PC-3 (cell line): ENCODE measurements around the gene APOD. TPM values are rescaled to one million over a fixed set of nuclear protein-coding genes. Genes with fewer than 3 reads are reported as not detected.
A peak's percentile ranks its signal among the peaks of the same experiment; 100 is the strongest.

ENCODE experiments used
- ATAC-seq: fragments of 200-7000 bp; cut with Tn5 transposase; 2 replicates; pipeline ENCODE4 v1.9.1; 2020; ENCODE audit warnings: mild to moderate bottlenecking, moderate library complexity
- BruUV-seq: library from RNA; stranded (reverse); fragments of 400-500 nt; replicated peaks from 2 replicates; lab custom pipeline; 2021; lab: Mats Ljungman, UMichigan
- CTCF ChIA-PET: fragments of 300-600 bp; sonication (Branson Sonifier 250); formaldehyde crosslinking; loops from one replicate; lab custom pipeline; 2022; ENCODE audit warnings: antibody characterized with exemption; lab: Charles Lee
- POLR2A ChIA-PET: fragments of 300-600 bp; sonication (Branson Sonifier 250); formaldehyde crosslinking; loops from one replicate; lab custom pipeline; 2022; ENCODE audit warnings: antibody characterized with exemption; ENCODE audit not compliant: unreplicated experiment; lab: Charles Lee
- DNase-seq: peaks from one replicate; pipeline ENCODE4 v3.0.0-alpha.2; 2015
- H2AFZ ChIP-seq: fragments of 300-600 bp; sonication (generic); 2 replicates; pipeline ENCODE4 v1.6.0; 2016; ENCODE audit warnings: antibody characterized with exemption, low read length
- H3F3A ChIP-seq: fragments of 300-600 bp; sonication (generic); one replicate; pipeline ENCODE4 v1.6.0; 2017; ENCODE audit warnings: antibody characterized with exemption, low read length, control low read depth, mild to moderate bottlenecking; ENCODE audit not compliant: unreplicated experiment
- H3K27ac ChIP-seq: fragments of 300-600 bp; sonication (generic); 2 replicates; pipeline ENCODE4 v1.5.1; 2016; ENCODE audit warnings: mild to moderate bottlenecking, low read length
- H3K27me3 ChIP-seq: fragments of 300-600 bp; sonication (generic); 2 replicates; pipeline ENCODE4 v1.6.1; 2016; ENCODE audit warnings: low read length, mixed read lengths
- H3K36me3 ChIP-seq: fragments of 300-600 bp; sonication (generic); 2 replicates; pipeline ENCODE4 v1.6.1; 2016; ENCODE audit warnings: low read depth, mixed run types, low read length, mixed read lengths
- H3K4me1 ChIP-seq: fragments of 300-600 bp; sonication (generic); 2 replicates; pipeline ENCODE4 v1.5.1; 2016; ENCODE audit warnings: low read length; ENCODE audit not compliant: insufficient read depth
- H3K4me2 ChIP-seq: fragments of 300-600 bp; sonication (generic); 2 replicates; pipeline ENCODE4 v1.6.0; 2016; ENCODE audit warnings: low read length
- H3K4me3 ChIP-seq: fragments of 300-600 bp; sonication (generic); 2 replicates; pipeline ENCODE4 v1.5.1; 2016; ENCODE audit warnings: mild to moderate bottlenecking, low read length, mixed read lengths
- H3K79me2 ChIP-seq: fragments of 300-600 bp; sonication (generic); 2 replicates; pipeline ENCODE4 v1.6.1; 2017; ENCODE audit warnings: low read length, mixed read lengths
- H3K9ac ChIP-seq: fragments of 300-600 bp; sonication (generic); 2 replicates; pipeline ENCODE4 v1.6.0; 2016; ENCODE audit warnings: mild to moderate bottlenecking, low read length
- H3K9me2 ChIP-seq: fragments of 300-600 bp; sonication (generic); replicated peaks from 2 replicates; pipeline ENCODE4 v1.6.1; 2016; ENCODE audit warnings: mixed run types, low read length, mixed read lengths
- H3K9me3 ChIP-seq: fragments of 300-600 bp; sonication (generic); 2 replicates; pipeline ENCODE4 v1.6.1; 2016; ENCODE audit warnings: low read length, mixed read lengths
- H4K20me1 ChIP-seq: fragments of 300-600 bp; sonication (generic); 2 replicates; pipeline ENCODE4 v1.6.1; 2016; ENCODE audit warnings: low read length, mixed read lengths
- EZH2 ChIP-seq: fragments of 300-600 bp; sonication (generic); IDR thresholded peaks from one replicate; pipeline ENCODE4 v1.6.1; 2017; ENCODE audit warnings: antibody characterized with exemption, mild to moderate bottlenecking, low read length; ENCODE audit not compliant: unreplicated experiment
- EZH2phosphoT487 ChIP-seq: fragments of 300-600 bp; sonication (generic); IDR thresholded peaks from 2 replicates; pipeline ENCODE4 v1.6.1; 2018; ENCODE audit warnings: mild to moderate bottlenecking, antibody characterized with exemption, low read length, borderline replicate concordance
- intact Hi-C: fragments of 100-400 bp; cut with micrococcal nuclease; formaldehyde crosslinking; loops from 2 replicates; pipeline ENCODE4 v1.9.0; 2023
- total RNA-seq: library from RNA; depleted of rRNA; stranded (reverse); fragments of >200 nt; gene quantifications from 2 replicates; pipeline ENCODE4 v1.2.3, GENCODE V29; 2014
- TF ChIP-seq, protein P1 (sequence below): fragments of 300-600 bp; sonication (generic); conservative IDR thresholded peaks from 2 replicates; pipeline ENCODE4 v1.5.1; 2017; ENCODE audit warnings: antibody characterized with exemption, low read depth, mild to moderate bottlenecking, low read length

Gene APOD
- total RNA-seq, 1 experiment from 2014 or later = not detected

DNA sequence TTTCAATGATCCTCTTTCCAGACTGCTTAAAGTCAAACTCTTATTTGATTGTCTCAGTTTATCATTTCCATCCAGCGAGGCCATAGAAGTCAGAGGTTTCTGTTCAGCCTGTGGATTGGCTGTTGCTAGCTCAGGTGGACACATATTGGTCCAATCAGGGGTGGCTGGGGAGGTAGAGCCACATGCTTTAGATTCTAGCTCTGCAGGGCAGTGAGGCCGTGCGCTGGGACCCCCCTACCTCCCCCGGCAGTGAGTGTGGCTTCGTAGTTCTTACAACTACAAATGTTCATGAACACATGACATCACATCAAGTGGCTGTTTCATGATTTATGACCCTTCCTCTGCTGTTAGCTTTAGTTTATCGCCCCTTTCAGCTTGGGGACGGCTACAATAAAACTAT is 18.0 kb downstream of the APOD start:
- Histone ChIP-seq H4K20me1 (no peaks in the 10 kb centered on the region), H2AFZ (no peak overlapping the region), H3K79me2 (no peaks in the 10 kb centered on the region), H3F3A (no peaks in the 10 kb centered on the region), H3K4me1 (peaks cover 9% of the 10 kb centered on the region), H3K27me3 (no peaks in the 10 kb centered on the region), H3K9ac (no peak overlapping the region), H3K27ac (no peak overlapping the region), H3K36me3 (no peaks in the 10 kb centered on the region), H3K4me2 (no peak overlapping the region), H3K4me3 (no peak overlapping the region), H3K9me3 (no peaks in the 10 kb centered on the region), H3K9me2 (no peaks in the 10 kb centered on the region)
- BruUV-seq = no TSS peak
- ChIA-PET CTCF (interaction anchor here (0.9 kb wide), 1 partner anchor 305 kb away, joined by 4 read pairs; no protein-coding TSS in a partner anchor), POLR2A (no interaction called here)
- no peak for TF ChIP-seq EZH2
- TF ChIP-seq, protein P1, sequence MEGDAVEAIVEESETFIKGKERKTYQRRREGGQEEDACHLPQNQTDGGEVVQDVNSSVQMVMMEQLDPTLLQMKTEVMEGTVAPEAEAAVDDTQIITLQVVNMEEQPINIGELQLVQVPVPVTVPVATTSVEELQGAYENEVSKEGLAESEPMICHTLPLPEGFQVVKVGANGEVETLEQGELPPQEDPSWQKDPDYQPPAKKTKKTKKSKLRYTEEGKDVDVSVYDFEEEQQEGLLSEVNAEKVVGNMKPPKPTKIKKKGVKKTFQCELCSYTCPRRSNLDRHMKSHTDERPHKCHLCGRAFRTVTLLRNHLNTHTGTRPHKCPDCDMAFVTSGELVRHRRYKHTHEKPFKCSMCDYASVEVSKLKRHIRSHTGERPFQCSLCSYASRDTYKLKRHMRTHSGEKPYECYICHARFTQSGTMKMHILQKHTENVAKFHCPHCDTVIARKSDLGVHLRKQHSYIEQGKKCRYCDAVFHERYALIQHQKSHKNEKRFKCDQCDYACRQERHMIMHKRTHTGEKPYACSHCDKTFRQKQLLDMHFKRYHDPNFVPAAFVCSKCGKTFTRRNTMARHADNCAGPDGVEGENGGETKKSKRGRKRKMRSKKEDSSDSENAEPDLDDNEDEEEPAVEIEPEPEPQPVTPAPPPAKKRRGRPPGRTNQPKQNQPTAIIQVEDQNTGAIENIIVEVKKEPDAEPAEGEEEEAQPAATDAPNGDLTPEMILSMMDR = no peak
- TF ChIP-seq EZH2phosphoT487 = no peak
- ATAC-seq (no peak), DNase-seq (no peak)
- intact Hi-C loops = no loop called here

DNA sequence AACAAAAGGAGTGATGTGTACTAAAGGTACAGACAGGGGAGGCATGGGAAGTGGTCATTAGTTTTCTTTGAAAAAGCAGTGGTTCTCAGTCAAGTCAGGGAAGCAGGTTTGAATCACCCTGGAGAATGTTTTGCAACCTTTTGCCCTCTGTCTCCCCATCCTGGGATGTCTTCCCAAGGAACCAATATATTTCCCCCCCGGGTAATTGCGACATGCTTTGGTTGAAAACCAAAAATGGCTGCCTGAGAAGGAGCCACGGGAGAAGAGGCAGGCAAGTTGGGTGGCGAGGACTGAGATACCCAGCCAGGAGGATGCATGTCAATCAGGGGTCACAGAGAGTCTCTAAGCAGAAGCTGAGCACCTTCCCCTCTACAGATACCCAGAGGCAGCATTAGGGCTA is 20.4 kb downstream of the APOD start:
- Histone ChIP-seq H4K20me1 (no peaks in the 10 kb centered on the region), H3K4me2 (no peak overlapping the region), H3K4me3 (no peak overlapping the region), H3K9me2 (no peaks in the 10 kb centered on the region), H3K79me2 (no peaks in the 10 kb centered on the region), H3K4me1 (peaks cover 24% of the 10 kb centered on the region), H2AFZ (no peak overlapping the region), H3K9me3 (no peaks in the 10 kb centered on the region), H3K27me3 (no peaks in the 10 kb centered on the region), H3K27ac (no peak overlapping the region), H3F3A (no peaks in the 10 kb centered on the region), H3K36me3 (no peaks in the 10 kb centered on the region), H3K9ac (no peak overlapping the region)
- CTCF ChIA-PET = no interaction called here
- POLR2A ChIA-PET = no interaction called here
- TF ChIP-seq EZH2 (no peak), EZH2phosphoT487 (no peak)
- TF ChIP-seq, protein P1 = no peak
- intact Hi-C loops = no loop called here
- ATAC-seq (no peak), DNase-seq (no peak)
- BruUV-seq = no TSS peak

DNA sequence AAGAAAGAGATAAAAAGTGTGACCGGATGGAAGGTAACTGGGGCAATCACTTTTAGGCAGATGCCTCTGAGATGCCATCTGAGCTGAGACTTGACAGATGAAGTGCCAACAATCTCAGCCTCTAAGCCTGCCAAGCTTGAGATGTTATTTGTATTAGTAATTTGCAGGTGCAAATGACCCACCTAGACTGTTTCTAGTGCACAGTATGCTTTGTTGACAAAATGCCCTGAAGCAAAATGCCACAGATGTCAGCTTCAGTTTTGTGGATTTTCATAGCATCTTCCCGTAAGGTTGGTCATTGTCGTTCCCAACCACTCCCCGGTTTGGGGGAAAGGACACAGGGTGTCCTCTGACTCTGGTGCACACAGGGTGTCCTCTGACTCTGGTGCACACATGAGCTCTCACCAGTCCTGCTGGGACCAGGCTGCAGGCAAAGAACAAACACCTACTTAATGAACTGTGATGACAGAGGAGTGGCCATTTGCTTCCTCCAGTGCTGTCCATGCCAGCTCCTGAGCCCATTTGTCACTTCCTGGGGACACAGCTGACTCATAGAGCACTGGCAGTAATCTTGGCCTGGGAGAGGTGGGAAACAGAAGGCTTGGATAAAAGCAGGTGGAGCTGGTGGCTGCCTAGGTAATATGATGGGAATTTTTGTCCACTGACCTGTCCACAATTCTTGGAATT is 23.9 kb downstream of the APOD start:
- no TSS peak for BruUV-seq
- CTCF ChIA-PET = interaction anchor here (0.6 to 1.1 kb wide), 3 partner anchors 16 to 289 kb away, joined by 3 to 4 read pairs (median 4); partner anchors contain the start of gene XXYLT1
- peak overlapping the region; percentile 24; the same call in 1 of the 2 replicates for H3K4me2 ChIP-seq

More for the DNA sequence above, 23.9 kb downstream of the APOD start:
- Histone ChIP-seq H3F3A (no peaks in the 10 kb centered on the region), H3K9me3 (no peaks in the 10 kb centered on the region), H4K20me1 (no peaks in the 10 kb centered on the region), H3K27me3 (no peaks in the 10 kb centered on the region), H3K4me3 (no peak overlapping the region), H3K4me1 (peaks cover 15% of the 10 kb centered on the region), H3K27ac (0 out of 2 replicates have a peak overlapping the region, but pooled peaks have one; percentile 17), H3K9me2 (no peaks in the 10 kb centered on the region), H3K36me3 (no peaks in the 10 kb centered on the region), H3K79me2 (no peaks in the 10 kb centered on the region), H2AFZ (peak overlapping the region; percentile 17; the same call in 1 of the 2 replicates), H3K9ac (no peak overlapping the region)
- TF ChIP-seq, protein P1 = no peak
- no peak for TF ChIP-seq EZH2phosphoT487
- no peak for TF ChIP-seq EZH2
- intact Hi-C loops = loop anchor here (2.0 kb wide), 2 partner anchors 291 to 355 kb away; no protein-coding TSS in a partner anchor
- POLR2A ChIA-PET = no interaction called here
- ATAC-seq (peak; percentile 89), DNase-seq (peak; percentile 78)
